Neural progenitor cell (in vitro differentiated cells): Measurements from ENCODE around the gene PRDM16.

Source experiments
- EZH2 ChIP-seq: fragments of 200-600 bp; sonication (generic); IDR thresholded peaks from 2 replicates; pipeline ENCODE4 v1.6.1; 2017; ENCODE audit warnings: antibody characterized with exemption, mild to moderate bottlenecking, moderate library complexity
- EZH2phosphoT487 ChIP-seq: fragments of 200-600 bp; sonication (generic); IDR thresholded peaks from 2 replicates; pipeline ENCODE4 v1.6.1; 2017; ENCODE audit warnings: antibody characterized with exemption
- TF ChIP-seq, protein P1 (sequence below): fragments of 200-600 bp; sonication (generic); IDR thresholded peaks from 2 replicates; pipeline ENCODE4 v1.5.1; 2017; ENCODE audit warnings: antibody characterized with exemption, mild to moderate bottlenecking

DNA sequence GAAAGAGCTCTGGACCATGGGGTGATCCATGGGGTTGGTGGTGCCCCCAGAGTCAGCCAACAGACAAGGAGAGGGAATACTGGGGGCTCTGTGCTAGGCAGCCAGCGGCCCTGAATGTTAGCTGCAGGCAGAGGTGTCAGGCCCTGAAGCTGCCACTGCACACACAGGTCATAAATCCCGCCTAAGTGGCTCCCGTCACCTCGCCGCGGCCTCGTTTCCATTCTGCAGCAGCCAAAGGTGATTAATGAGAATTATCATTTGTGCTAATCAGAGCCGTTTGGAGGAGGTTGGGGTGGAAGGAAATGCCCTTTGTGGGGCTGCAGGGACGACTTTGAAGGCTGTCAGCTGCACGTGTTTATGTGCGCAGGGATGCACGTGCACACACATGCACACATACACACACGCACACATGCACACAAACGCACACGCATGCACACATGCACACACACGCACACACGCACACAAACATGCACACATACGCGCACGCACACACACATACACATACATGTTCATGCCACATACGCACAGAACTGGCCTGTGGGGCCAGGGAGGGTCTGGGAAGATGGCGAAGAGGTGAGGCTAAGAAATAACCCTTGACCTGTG is 296.6 kb downstream of the PRDM16 start:
- TF ChIP-seq EZH2phosphoT487, result no peak
- TF ChIP-seq, protein P1, sequence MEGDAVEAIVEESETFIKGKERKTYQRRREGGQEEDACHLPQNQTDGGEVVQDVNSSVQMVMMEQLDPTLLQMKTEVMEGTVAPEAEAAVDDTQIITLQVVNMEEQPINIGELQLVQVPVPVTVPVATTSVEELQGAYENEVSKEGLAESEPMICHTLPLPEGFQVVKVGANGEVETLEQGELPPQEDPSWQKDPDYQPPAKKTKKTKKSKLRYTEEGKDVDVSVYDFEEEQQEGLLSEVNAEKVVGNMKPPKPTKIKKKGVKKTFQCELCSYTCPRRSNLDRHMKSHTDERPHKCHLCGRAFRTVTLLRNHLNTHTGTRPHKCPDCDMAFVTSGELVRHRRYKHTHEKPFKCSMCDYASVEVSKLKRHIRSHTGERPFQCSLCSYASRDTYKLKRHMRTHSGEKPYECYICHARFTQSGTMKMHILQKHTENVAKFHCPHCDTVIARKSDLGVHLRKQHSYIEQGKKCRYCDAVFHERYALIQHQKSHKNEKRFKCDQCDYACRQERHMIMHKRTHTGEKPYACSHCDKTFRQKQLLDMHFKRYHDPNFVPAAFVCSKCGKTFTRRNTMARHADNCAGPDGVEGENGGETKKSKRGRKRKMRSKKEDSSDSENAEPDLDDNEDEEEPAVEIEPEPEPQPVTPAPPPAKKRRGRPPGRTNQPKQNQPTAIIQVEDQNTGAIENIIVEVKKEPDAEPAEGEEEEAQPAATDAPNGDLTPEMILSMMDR, result no peak
- TF ChIP-seq EZH2, result no peak
